SU-DHL-6 (cell line): Measurements from ENCODE around the gene C19orf67.

ENCODE experiments used
- EZH2phosphoT487 ChIP-seq: fragments of 200-600 bp; sonication (generic), shearing (Covaris generic); conservative IDR thresholded peaks from 2 replicates; pipeline ENCODE4 v1.6.1; 2018; ENCODE audit warnings: mild to moderate bottlenecking, antibody characterized with exemption, low read length, moderate library complexity, mixed read lengths
- TF ChIP-seq, protein P1 (sequence below): fragments of 200-600 bp; sonication (generic); IDR thresholded peaks from one replicate; pipeline ENCODE4 v1.5.1; 2017; ENCODE audit warnings: antibody characterized with exemption, mild to moderate bottlenecking, low read length, moderate library complexity; ENCODE audit not compliant: insufficient read depth, poor library complexity, severe bottlenecking

DNA sequence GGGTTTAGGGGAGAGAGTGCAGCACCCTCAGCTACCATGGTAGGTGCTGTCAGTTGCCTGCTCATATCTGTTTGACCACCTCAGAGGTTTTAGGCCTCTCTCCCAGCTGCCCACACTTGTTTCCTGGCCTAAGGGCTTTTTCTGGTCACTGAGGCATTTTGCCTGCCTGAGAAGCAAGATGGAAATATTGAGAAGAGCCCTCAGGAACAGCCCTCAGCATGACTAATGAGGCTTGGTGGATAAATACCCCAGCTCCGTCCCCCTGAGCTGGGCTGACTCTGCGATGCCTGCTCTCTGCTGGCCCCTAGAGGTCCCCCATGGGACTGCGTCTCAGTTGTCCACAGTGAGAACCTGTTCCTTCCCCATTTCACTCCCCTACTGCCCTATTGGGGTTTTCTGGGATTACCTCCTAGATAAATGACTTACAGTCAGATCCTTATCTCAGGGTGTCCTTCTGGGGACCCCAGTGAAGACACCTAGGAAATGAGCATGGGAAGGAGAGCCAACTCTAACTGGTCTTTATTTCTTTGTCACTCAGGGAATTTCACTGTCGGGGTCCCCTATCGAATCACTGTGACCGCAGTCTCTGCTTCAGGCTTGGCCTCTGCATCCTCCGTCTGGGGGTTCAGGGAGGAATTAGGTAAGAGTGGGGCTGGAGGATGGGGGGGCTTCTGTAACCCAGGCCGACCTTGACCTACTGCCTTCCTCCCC lies 37.0 kb downstream of the C19orf67 start:
- TF ChIP-seq, protein P1, sequence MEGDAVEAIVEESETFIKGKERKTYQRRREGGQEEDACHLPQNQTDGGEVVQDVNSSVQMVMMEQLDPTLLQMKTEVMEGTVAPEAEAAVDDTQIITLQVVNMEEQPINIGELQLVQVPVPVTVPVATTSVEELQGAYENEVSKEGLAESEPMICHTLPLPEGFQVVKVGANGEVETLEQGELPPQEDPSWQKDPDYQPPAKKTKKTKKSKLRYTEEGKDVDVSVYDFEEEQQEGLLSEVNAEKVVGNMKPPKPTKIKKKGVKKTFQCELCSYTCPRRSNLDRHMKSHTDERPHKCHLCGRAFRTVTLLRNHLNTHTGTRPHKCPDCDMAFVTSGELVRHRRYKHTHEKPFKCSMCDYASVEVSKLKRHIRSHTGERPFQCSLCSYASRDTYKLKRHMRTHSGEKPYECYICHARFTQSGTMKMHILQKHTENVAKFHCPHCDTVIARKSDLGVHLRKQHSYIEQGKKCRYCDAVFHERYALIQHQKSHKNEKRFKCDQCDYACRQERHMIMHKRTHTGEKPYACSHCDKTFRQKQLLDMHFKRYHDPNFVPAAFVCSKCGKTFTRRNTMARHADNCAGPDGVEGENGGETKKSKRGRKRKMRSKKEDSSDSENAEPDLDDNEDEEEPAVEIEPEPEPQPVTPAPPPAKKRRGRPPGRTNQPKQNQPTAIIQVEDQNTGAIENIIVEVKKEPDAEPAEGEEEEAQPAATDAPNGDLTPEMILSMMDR, result peak; percentile 81
- TF ChIP-seq EZH2phosphoT487, result no peak
